ENCODE results near the gene CELF2.

Gene CELF2

GRCh38 chr10:11249152-11249807 is 231.6 kb downstream of the CELF2 start:
- no peak for DNase-seq (ENCODE audit: low spot score)

GRCh38 chr10:11249808-11250195 is 232.1 kb downstream of the CELF2 start:
- no peak for DNase-seq (ENCODE audit: low spot score)

- no peak for DNase-seq (ENCODE audit: low spot score)
Measured at GRCh38 chr10:11250304-11250703, 232.6 kb downstream of the CELF2 start.

GRCh38 chr10:11252887-11253286 is 235.2 kb downstream of the CELF2 start:
- no peak for DNase-seq (ENCODE audit: low spot score)

GRCh38 chr10:11253385-11254002 is 235.8 kb downstream of the CELF2 start:
- no peak for DNase-seq (ENCODE audit: low spot score)

GRCh38 chr10:11255156-11255555 is 237.5 kb downstream of the CELF2 start:
- DNase-seq (ENCODE audit: low spot score), result no peak

GRCh38 chr10:11255796-11256444 is 238.2 kb downstream of the CELF2 start:
- no peak for DNase-seq (ENCODE audit: low spot score)

GRCh38 chr10:11256896-11257295 is 239.2 kb downstream of the CELF2 start:
- no peak for DNase-seq (ENCODE audit: low spot score)

GRCh38 chr10:11257440-11258090 is 239.9 kb downstream of the CELF2 start:
- DNase-seq (ENCODE audit: low spot score), result no peak

- no peak for DNase-seq (ENCODE audit: low spot score)
Measured at GRCh38 chr10:11260170-11260569, 242.5 kb downstream of the CELF2 start.

GRCh38 chr10:11261143-11261542 is 243.5 kb downstream of the CELF2 start:
- DNase-seq (ENCODE audit: low spot score), result no peak

GRCh38 chr10:11261687-11262493 is 244.2 kb downstream of the CELF2 start:
- DNase-seq (ENCODE audit: low spot score), result no peak

- DNase-seq (ENCODE audit: low spot score), result no peak
Measured at GRCh38 chr10:11262494-11263345, 245.0 kb downstream of the CELF2 start.

GRCh38 chr10:11263767-11264166 is 246.1 kb downstream of the CELF2 start:
- no peak for DNase-seq (ENCODE audit: low spot score)

GRCh38 chr10:11264296-11265048 is 246.8 kb downstream of the CELF2 start:
- DNase-seq (ENCODE audit: low spot score), result no peak

GRCh38 chr10:11265484-11265883 is 247.8 kb downstream of the CELF2 start:
- no peak for DNase-seq (ENCODE audit: low spot score)

- DNase-seq (ENCODE audit: low spot score), result no peak
Measured at GRCh38 chr10:11266426-11266825, 248.8 kb downstream of the CELF2 start.

- DNase-seq (ENCODE audit: low spot score), result peak; percentile 56
Measured at GRCh38 chr10:11270135-11270857, 252.6 kb downstream of the CELF2 start.

- DNase-seq (ENCODE audit: low spot score), result no peak
Measured at GRCh38 chr10:11270858-11271179, 253.1 kb downstream of the CELF2 start.

GRCh38 chr10:11272915-11273389 is 255.3 kb downstream of the CELF2 start:
- DNase-seq (ENCODE audit: low spot score), result no peak

Measured in globus pallidus (tissue), 1 donor.